MM.1S (cell line): ENCODE data around the gene CHPF.

Source experiments
- EZH2phosphoT487 ChIP-seq: fragments of 300-600 bp; sonication (generic); IDR thresholded peaks from 2 replicates; pipeline ENCODE4 v1.6.1; 2018; ENCODE audit warnings: antibody characterized with exemption, low read length
- TF ChIP-seq, protein P1 (sequence below): fragments of 300-600 bp; sonication (generic); IDR thresholded peaks from 2 replicates; pipeline ENCODE4 v1.5.1; 2016; ENCODE audit warnings: antibody characterized with exemption, low read length, mixed read lengths

DNA sequence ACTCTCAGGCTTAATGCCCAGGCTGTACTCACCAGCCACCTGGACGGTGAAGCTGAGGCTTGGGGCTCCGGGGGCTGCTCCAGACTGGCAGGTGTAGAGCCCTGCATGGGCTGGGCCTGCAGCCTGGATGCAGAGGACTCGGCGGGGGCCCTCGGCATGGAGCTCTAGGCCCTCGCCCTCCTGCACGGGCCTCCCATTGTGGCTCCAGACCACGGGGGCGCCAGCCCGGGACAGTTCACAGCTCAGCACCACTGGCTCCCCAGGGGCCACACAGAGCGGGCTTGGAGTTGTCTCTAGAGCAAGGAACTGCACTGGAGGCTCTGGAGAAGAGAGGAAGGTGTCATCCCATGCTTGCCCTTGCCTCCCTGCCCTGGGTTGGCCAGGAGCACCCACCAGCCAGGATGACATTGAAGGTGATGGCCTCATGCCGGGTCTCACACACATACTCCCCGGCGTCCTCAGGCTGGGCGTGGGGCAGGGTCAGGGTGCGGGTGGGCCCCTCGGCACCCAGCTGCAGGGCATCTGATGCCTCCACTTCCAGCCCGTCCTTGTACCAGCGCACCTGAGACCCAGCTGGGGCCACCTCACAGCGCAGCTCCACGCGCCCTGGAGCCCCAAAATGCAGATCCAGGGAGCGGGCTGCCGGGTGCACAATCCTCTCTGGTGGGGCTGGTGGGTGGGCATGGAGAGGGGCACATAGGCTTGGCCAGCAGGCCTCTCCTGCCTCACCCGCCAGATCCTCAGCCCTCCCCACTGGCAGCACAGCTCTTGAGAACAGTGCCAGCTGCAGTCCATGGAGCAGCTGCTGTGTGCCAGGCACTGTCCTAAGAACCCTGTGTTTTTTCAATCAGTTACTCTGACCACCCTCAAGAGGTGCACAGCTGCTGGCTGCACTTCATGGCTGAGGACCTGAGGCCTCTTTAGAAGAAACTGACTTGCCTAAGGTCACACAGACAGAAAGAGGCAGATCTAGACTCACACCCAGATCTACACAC, 14.5 kb upstream of the CHPF start:
- TF ChIP-seq, protein P1, sequence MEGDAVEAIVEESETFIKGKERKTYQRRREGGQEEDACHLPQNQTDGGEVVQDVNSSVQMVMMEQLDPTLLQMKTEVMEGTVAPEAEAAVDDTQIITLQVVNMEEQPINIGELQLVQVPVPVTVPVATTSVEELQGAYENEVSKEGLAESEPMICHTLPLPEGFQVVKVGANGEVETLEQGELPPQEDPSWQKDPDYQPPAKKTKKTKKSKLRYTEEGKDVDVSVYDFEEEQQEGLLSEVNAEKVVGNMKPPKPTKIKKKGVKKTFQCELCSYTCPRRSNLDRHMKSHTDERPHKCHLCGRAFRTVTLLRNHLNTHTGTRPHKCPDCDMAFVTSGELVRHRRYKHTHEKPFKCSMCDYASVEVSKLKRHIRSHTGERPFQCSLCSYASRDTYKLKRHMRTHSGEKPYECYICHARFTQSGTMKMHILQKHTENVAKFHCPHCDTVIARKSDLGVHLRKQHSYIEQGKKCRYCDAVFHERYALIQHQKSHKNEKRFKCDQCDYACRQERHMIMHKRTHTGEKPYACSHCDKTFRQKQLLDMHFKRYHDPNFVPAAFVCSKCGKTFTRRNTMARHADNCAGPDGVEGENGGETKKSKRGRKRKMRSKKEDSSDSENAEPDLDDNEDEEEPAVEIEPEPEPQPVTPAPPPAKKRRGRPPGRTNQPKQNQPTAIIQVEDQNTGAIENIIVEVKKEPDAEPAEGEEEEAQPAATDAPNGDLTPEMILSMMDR: no peak
- no peak for TF ChIP-seq EZH2phosphoT487
